ENCODE results near the gene KCNAB2. TPM values are rescaled to one million over a fixed set of nuclear protein-coding genes. Genes with fewer than 3 reads are reported as not detected.

Gene KCNAB2
- polyA plus RNA-seq, 1 of the 3 experiments (the other 2 are of a cell fraction), result 7.6 TPM

GRCh38 chr1:5998051-5998905, 47.4 kb upstream of the KCNAB2 start:
- 94% methylated on average over 6 of the region's 12 CpGs for WGBS (ENCODE audit: low lambda C conversion rate)
- Histone ChIP-seq H3K9me3 (no peaks in the 10 kb centered on the region), H3K4me2 (no peak overlapping the region), H4K20me1 (ENCODE audit: insufficient read depth) (no peaks in the 10 kb centered on the region), H3K27me3 (ENCODE audit: insufficient read depth) (no peaks in the 10 kb centered on the region), H3K27ac (ENCODE audit: low read depth in 2 of 2, low read length in 1 of 2) (no peak overlapping the region), H3K36me3 (replicated peaks in 1 of 2; ENCODE audit: control insufficient read depth in 1 of 2, insufficient read depth in 2 of 2, low read length in 1 of 2) (no peaks in the 10 kb centered on the region), H3K4me3 (ENCODE audit: low read depth in 2 of 2, low read length in 1 of 2) (no peak overlapping the region), H3K9ac (no peak overlapping the region), H3K79me2 (ENCODE audit: insufficient read depth) (no peaks in the 10 kb centered on the region), H3K9me2 (no peaks in the 10 kb centered on the region), H3K4me1 (ENCODE audit: control insufficient read depth in 1 of 2, insufficient read depth in 2 of 2, low read depth in 1 of 2, low read length in 1 of 2) (peaks cover 0 to 53% of the 10 kb centered on the region in 2 experiments; a peak in 1 of 4 replicates), H2AFZ (ENCODE audit: low read depth) (no peak overlapping the region), H3F3A (replicated peaks; ENCODE audit: insufficient read depth) (no peaks in the 10 kb centered on the region)
- no peak for DNase-seq
- POLR2A ChIA-PET, result no interaction called here
- no peak for TF ChIP-seq NFIC (IDR thresholded peaks at IDR 0.05; ENCODE audit: borderline replicate concordance)
- no peak for TF ChIP-seq USF2 (IDR thresholded peaks at IDR 0.05; ENCODE audit: borderline replicate concordance, low read depth, low read length)
- TF ChIP-seq GABPA (IDR thresholded peaks at IDR 0.05; ENCODE audit: low read depth), result no peak
- TF ChIP-seq TAF1 (IDR thresholded peaks at IDR 0.05; ENCODE audit: borderline replicate concordance, low read depth, low read length), result no peak
- no peak for TF ChIP-seq PBX3 (IDR thresholded peaks at IDR 0.05)
- TF ChIP-seq ELF1 (IDR thresholded peaks at IDR 0.05), result no peak
- no peak for TF ChIP-seq YY1 (IDR thresholded peaks at IDR 0.05; ENCODE audit: low read depth)
- TF ChIP-seq USF1 (IDR thresholded peaks at IDR 0.05; ENCODE audit: borderline replicate concordance, low read depth), result no peak
- no peak for TF ChIP-seq SIN3A (IDR thresholded peaks at IDR 0.05; ENCODE audit: borderline replicate concordance, low read depth, low read length)
- TF ChIP-seq SMC3 (IDR thresholded peaks at IDR 0.05; ENCODE audit: low read depth, low read length), result no peak
- no peak for TF ChIP-seq MXI1 (IDR thresholded peaks at IDR 0.05; ENCODE audit: low read depth, low read length)
- TF ChIP-seq TEAD4 (IDR thresholded peaks at IDR 0.05; ENCODE audit: borderline replicate concordance, insufficient read depth), result no peak
- TF ChIP-seq CHD2 (IDR thresholded peaks at IDR 0.05; ENCODE audit: low read length, partially characterized antibody), result no peak
- TF ChIP-seq POLR2AphosphoS5 (IDR thresholded peaks at IDR 0.05; ENCODE audit: low read depth, low read length), result no peak
- no peak for TF ChIP-seq EP300 (IDR thresholded peaks at IDR 0.05; ENCODE audit: borderline replicate concordance in 1 of 2, low read depth in 1 of 2, low read length in 1 of 2)
- no peak for TF ChIP-seq FOSL2 (IDR thresholded peaks at IDR 0.05; ENCODE audit: borderline replicate concordance, low read depth)
- no peak for TF ChIP-seq RAD21 (IDR thresholded peaks at IDR 0.05; ENCODE audit: low read length)
- TF ChIP-seq NRF1 (IDR thresholded peaks at IDR 0.05; ENCODE audit: low read depth, low read length), result no peak
- CTCF ChIA-PET, result interaction anchor here (0.9 to 1.6 kb wide), 3 partner anchors 18 to 248 kb away, joined by 3 to 7 read pairs (median 4); no protein-coding TSS in a partner anchor
